Endothelial cell of umbilical vein (primary cell): Measurements from ENCODE around the gene GUCY1B1. TPM values are rescaled to one million over a fixed set of nuclear protein-coding genes. Genes with fewer than 3 reads are reported as not detected.

Experiments
- BruUV-seq: library from RNA; stranded (reverse); fragments of 400-500 nt; replicated peaks from 2 replicates; lab custom pipeline; 2021; lab: Mats Ljungman, UMichigan
- CTCF ChIA-PET: fragments of 300-600, 350-600 bp; sonication (Branson Sonifier 250); formaldehyde crosslinking; loops from one replicate; lab custom pipeline; 2021; ENCODE audit warnings: antibody characterized with exemption, inconsistent platforms; lab: Charles Lee
- POLR2A ChIA-PET: fragments of 300-600, 350-600 bp; sonication (Branson Sonifier 250); formaldehyde crosslinking; loops from one replicate; lab custom pipeline; 2021; ENCODE audit warnings: antibody characterized with exemption, inconsistent platforms; lab: Charles Lee
- DNase-seq: peaks from one replicate; pipeline ENCODE4 v3.0.0-alpha.2; 2011; ENCODE audit warnings: low read depth, low spot score
- FAIRE-seq: peaks from 2 replicates; lab custom pipeline; 2011; peaks lifted over from hg19 to GRCh38; lab: Jason Lieb, UNC
- H2AFZ ChIP-seq: 2 replicates; pipeline ENCODE4 v1.6.0; 2012; ENCODE audit warnings: low read depth, low read length, control low read depth, inconsistent platforms
- H3K27ac ChIP-seq: 2 replicates; pipeline ENCODE4 v1.5.1; 2011; ENCODE audit warnings: low read depth, mild to moderate bottlenecking, control low read depth, low read length, moderate library complexity; ENCODE audit not compliant: insufficient read depth
- H3K27me3 ChIP-seq, 2 experiments: 2 replicates each; pipeline versions ENCODE4 v1.6.0 to v1.6.1; 2011; ENCODE audit warnings: low read length in 2 of 2, mixed read lengths in 1 of 2; ENCODE audit not compliant: control insufficient read depth in 2 of 2, insufficient read depth in 2 of 2
- H3K36me3 ChIP-seq, 2 experiments: 2 replicates in 1 of 2; 3 replicates in 1 of 2; pipeline ENCODE4 v1.5.1; 2011; ENCODE audit warnings: low read length in 2 of 2, mild to moderate bottlenecking in 1 of 2, moderate library complexity in 1 of 2; ENCODE audit not compliant: control insufficient read depth in 2 of 2, insufficient read depth in 2 of 2; ENCODE audit errors: extremely low read depth in 1 of 2
- H3K4me1 ChIP-seq: 3 replicates; pipeline ENCODE4 v1.5.1; 2011; ENCODE audit warnings: mild to moderate bottlenecking, low read length; ENCODE audit not compliant: control insufficient read depth, insufficient read depth; ENCODE audit errors: extremely low read depth
- H3K4me2 ChIP-seq: 2 replicates; pipeline ENCODE4 v1.6.1; 2011; ENCODE audit warnings: low read length, control low read depth, mixed read lengths; ENCODE audit not compliant: insufficient read depth
- H3K4me3 ChIP-seq, 3 experiments: fragments of 200-600 bp in 1 of 3; sonication (generic), shearing (Covaris generic) in 1 of 3; replicated peaks in 1 of 3; 2 replicates each; pipeline ENCODE4 v1.5.1; 2011 to 2016; ENCODE audit warnings: control low read depth in 3 of 3, low read length in 3 of 3, mild to moderate bottlenecking in 2 of 3, inconsistent platforms in 1 of 3, low read depth in 1 of 3, moderate library complexity in 1 of 3; ENCODE audit not compliant: insufficient read depth in 1 of 3
- H3K79me2 ChIP-seq: 2 replicates; pipeline ENCODE4 v1.6.0; 2012; ENCODE audit warnings: low read length, inconsistent platforms; ENCODE audit not compliant: control insufficient read depth, insufficient read depth
- H3K9ac ChIP-seq: replicated peaks from 2 replicates; pipeline ENCODE3; 2011; ENCODE audit warnings: low read length, control low read depth; ENCODE audit not compliant: insufficient read depth; ENCODE audit errors: extremely low read depth
- H3K9me1 ChIP-seq: replicated peaks from 3 replicates; pipeline ENCODE4 v1.6.0; 2011; ENCODE audit warnings: mild to moderate bottlenecking, low read length; ENCODE audit not compliant: control insufficient read depth, insufficient read depth; ENCODE audit errors: extremely low read depth
- H3K9me3 ChIP-seq: replicated peaks from 2 replicates; pipeline ENCODE4 v1.5.1; 2012; ENCODE audit warnings: low read length, inconsistent platforms; ENCODE audit not compliant: control insufficient read depth, insufficient read depth
- H4K20me1 ChIP-seq: replicated peaks from 2 replicates; pipeline ENCODE3; 2011; ENCODE audit warnings: mild to moderate bottlenecking, low read length; ENCODE audit not compliant: control insufficient read depth, insufficient read depth; ENCODE audit errors: extremely low read depth
- EZH2 ChIP-seq: IDR thresholded peaks from 2 replicates; pipeline ENCODE4 v1.6.1; 2012; ENCODE audit warnings: borderline replicate concordance, low read depth, mild to moderate bottlenecking, moderate library complexity, low read length, inconsistent platforms; ENCODE audit not compliant: severe bottlenecking
- FOS ChIP-seq: IDR thresholded peaks from 2 replicates; pipeline ENCODE4 v1.6.1; 2011; ENCODE audit warnings: mild to moderate bottlenecking, low read length, moderate library complexity, borderline replicate concordance; ENCODE audit not compliant: insufficient read depth
- GATA2 ChIP-seq: IDR thresholded peaks from 2 replicates; pipeline ENCODE4 v1.7.0; 2011; ENCODE audit warnings: low read depth, mild to moderate bottlenecking, moderate library complexity, mixed read lengths, low read length; ENCODE audit not compliant: insufficient read length, insufficient read depth
- JUN ChIP-seq: IDR thresholded peaks from 2 replicates; pipeline ENCODE4 v1.6.1; 2011; ENCODE audit warnings: borderline replicate concordance, low read depth; ENCODE audit not compliant: insufficient read length, insufficient read depth
- MAX ChIP-seq: IDR thresholded peaks from 2 replicates; pipeline ENCODE4 v1.6.1; 2011; ENCODE audit not compliant: insufficient read depth, insufficient read length
- MYC ChIP-seq: IDR thresholded peaks from one replicate; pipeline ENCODE4 v1.6.1; 2011; ENCODE audit warnings: mild to moderate bottlenecking, low read depth, low read length
- POLR2A ChIP-seq: IDR thresholded peaks from 2 replicates; pipeline ENCODE4 v1.6.1; 2012; ENCODE audit warnings: low read depth, mild to moderate bottlenecking, control low read depth, low read length
- POLR2AphosphoS5 ChIP-seq: IDR thresholded peaks from 2 replicates; pipeline ENCODE4 v1.6.1; 2012; ENCODE audit warnings: low read depth, mild to moderate bottlenecking, control low read depth, low read length, moderate library complexity; ENCODE audit not compliant: insufficient read depth
- dilution Hi-C: fragments of 300-500 bp; cut with MboI; formaldehyde crosslinking; loops from one replicate; pipeline ENCODE4 v1.15.0; 2019; ENCODE audit warnings: low sequenced_read_pairs; ENCODE audit not compliant: extremely low pct_ligation_motif_present
- intact Hi-C: fragments of 100-400 bp; cut with micrococcal nuclease; formaldehyde crosslinking; loops from one replicate; pipeline ENCODE4 v1.10.0; 2022
- polyA plus RNA-seq, 4 experiments: library from polyadenylated mRNA; depleted of rRNA in 3 of 4; stranded (reverse) in 3 of 4; unstranded in 1 of 4; fragments of >200 nt; gene quantifications; 2 replicates each; pipeline versions ENCODE4 v1.2.1 to v1.2.3, GENCODE V29; 2011 to 2012; ENCODE audit warnings: missing spikeins in 1 of 4
- total RNA-seq: library from RNA; stranded (reverse); gene quantifications from 2 replicates; pipeline ENCODE4 v1.2.3, GENCODE V29; 2021
- TF ChIP-seq, protein P1 (sequence below), 2 donors: IDR thresholded peaks; 1 replicate in 1 of 2; 2 replicates in 1 of 2; pipeline ENCODE4 v1.5.1; 2011; ENCODE audit warnings: low read length in 2 of 2, mild to moderate bottlenecking in 2 of 2, moderate library complexity in 2 of 2, control low read depth in 1 of 2, inconsistent platforms in 1 of 2, low read depth in 1 of 2; ENCODE audit not compliant: insufficient read depth in 1 of 2; ENCODE audit errors: extremely low read depth in 1 of 2

GUCY1B1 gene
- total and polyA plus RNA-seq, 2 donors (not counting 3 experiments of a cell fraction or from before 2014, with no cell fraction given), result 1.9 to 4.7 TPM

DNA sequence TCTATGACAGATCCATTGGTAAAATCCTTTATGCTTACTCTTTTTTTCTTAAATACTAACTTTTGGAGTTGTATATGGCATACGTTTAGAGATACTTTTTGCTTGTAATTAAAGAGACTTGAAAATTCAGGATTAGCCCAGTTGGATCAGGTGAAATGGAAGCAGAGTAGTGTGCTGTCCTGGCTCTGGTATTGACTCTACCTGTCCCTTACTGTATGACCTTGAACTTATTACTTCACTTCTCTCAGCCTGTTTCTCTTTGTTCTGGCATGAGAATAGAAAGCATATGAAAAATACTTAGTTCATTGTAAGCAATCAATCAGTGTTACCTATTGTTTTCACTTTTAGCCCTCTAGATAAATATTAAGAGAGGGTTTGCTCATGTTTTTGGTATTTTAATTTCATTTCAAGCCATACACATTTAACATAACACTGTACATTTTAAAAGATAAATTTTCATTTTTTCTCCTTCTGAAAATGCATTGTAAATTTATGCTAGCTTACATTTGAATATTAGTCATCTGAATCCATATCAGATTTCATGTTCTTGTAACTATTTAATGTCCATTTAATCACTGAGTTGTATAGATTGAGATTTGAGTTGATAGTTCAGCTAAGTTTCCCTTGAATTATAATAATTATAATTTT lies 35.9 kb downstream of the GUCY1B1 start:
- Histone ChIP-seq H3K27ac (no peak overlapping the region), H3K9me3 (no peaks in the 10 kb centered on the region), H3K9ac (no peak overlapping the region), H3K79me2 (no peaks in the 10 kb centered on the region), H4K20me1 (no peaks in the 10 kb centered on the region), H3K4me3 (no peak overlapping the region), H3K4me1 (no peaks in the 10 kb centered on the region), H3K36me3 (no peaks in the 10 kb centered on the region), H3K4me2 (no peak overlapping the region), H3K9me1 (no peaks in the 10 kb centered on the region), H3K27me3 (no peaks in the 10 kb centered on the region), H2AFZ (no peak overlapping the region)
- DNase-seq (no peak), FAIRE-seq (no peak)
- ChIA-PET POLR2A (no interaction called here), CTCF (interaction anchor here (1.1 to 2.2 kb wide), 4 partner anchors 12 to 391 kb away, joined by 3 to 5 read pairs (median 4); no protein-coding TSS in a partner anchor)
- intact Hi-C loops, result no loop called here
- no TSS peak for BruUV-seq
- TF ChIP-seq POLR2AphosphoS5 (no peak), FOS (no peak), MAX (no peak), JUN (no peak), GATA2 (no peak), POLR2A (no peak), MYC (no peak), EZH2 (no peak)
- TF ChIP-seq, protein P1, sequence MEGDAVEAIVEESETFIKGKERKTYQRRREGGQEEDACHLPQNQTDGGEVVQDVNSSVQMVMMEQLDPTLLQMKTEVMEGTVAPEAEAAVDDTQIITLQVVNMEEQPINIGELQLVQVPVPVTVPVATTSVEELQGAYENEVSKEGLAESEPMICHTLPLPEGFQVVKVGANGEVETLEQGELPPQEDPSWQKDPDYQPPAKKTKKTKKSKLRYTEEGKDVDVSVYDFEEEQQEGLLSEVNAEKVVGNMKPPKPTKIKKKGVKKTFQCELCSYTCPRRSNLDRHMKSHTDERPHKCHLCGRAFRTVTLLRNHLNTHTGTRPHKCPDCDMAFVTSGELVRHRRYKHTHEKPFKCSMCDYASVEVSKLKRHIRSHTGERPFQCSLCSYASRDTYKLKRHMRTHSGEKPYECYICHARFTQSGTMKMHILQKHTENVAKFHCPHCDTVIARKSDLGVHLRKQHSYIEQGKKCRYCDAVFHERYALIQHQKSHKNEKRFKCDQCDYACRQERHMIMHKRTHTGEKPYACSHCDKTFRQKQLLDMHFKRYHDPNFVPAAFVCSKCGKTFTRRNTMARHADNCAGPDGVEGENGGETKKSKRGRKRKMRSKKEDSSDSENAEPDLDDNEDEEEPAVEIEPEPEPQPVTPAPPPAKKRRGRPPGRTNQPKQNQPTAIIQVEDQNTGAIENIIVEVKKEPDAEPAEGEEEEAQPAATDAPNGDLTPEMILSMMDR (IDR thresholded peaks at IDR 0.05; ENCODE audit: extremely low read depth in 1 of 2, insufficient read depth in 1 of 2, low read depth in 1 of 2, low read length in 2 of 2), result no peak
- dilution Hi-C loops, result no loop called here
